ENCODE data around the gene SCAF1. TPM values are rescaled to one million over a fixed set of nuclear protein-coding genes. Genes with fewer than 3 reads are reported as not detected.

The SCAF1 gene
- total and polyA plus RNA-seq, 2 donors: 3.2 to 17.2 TPM

- WGBS: 96% methylated on average over 2 of the region's 2 CpGs
- Histone ChIP-seq H3K27ac (ENCODE audit: low read depth in 1 of 2, low read length in 1 of 2) (no peak overlapping the region), H3K4me3 (ENCODE audit: low read length in 2 of 2) (no peak overlapping the region), H3K4me1 (ENCODE audit: control insufficient read depth in 2 of 2, insufficient read depth in 2 of 2, low read length in 2 of 2) (peaks cover 21 to 42% of the 10 kb centered on the region in 2 donors), H3K9me3 (ENCODE audit: control insufficient read depth in 2 of 2, insufficient read depth in 1 of 2, low read length in 1 of 2) (peaks cover 0 to 2% of the 10 kb centered on the region in 2 donors), H3K36me3 (ENCODE audit: control insufficient read depth in 2 of 2, insufficient read depth in 2 of 2, low read length in 1 of 2) (peaks cover 29 to 30% of the 10 kb centered on the region in 2 donors), H3K27me3 (ENCODE audit: control insufficient read depth in 2 of 2, insufficient read depth in 1 of 2, low read length in 1 of 2) (no peaks in the 10 kb centered on the region)
- DNase-seq (ENCODE audit: low read depth in 6 of 9, low spot score in 9 of 9): no peak
Measured at GRCh38 chr19:49667473-49667872, 25.5 kb downstream of the SCAF1 start.

DNA sequence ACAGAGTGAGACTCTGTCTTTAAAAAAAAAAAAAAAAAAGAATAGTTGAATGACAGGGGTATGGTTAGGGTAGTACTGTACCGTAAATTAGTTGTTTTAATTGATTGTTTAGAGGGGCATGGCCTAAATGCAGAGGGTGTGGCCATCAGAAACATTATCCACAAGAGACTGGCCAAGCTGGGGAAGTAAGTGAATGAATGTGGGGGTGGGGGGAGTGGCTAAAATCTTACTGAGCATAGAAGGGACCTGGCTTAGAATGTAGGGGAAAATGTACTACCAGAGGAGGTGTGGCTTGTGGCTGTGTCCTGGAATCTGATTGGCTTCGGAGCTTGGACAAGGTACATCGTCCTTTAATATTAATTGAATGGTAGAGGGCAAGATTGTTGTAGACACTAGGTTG, 27.5 kb downstream of the SCAF1 start:
- Histone ChIP-seq H3K4me3 (ENCODE audit: low read length in 2 of 2) (no peak overlapping the region), H3K9me3 (ENCODE audit: control insufficient read depth in 2 of 2, insufficient read depth in 1 of 2, low read length in 1 of 2) (peaks cover 0 to 2% of the 10 kb centered on the region in 2 donors), H3K4me1 (ENCODE audit: control insufficient read depth in 2 of 2, insufficient read depth in 2 of 2, low read length in 2 of 2) (peaks cover 12 to 25% of the 10 kb centered on the region in 2 donors), H3K27me3 (ENCODE audit: control insufficient read depth in 2 of 2, insufficient read depth in 1 of 2, low read length in 1 of 2) (no peaks in the 10 kb centered on the region), H3K36me3 (ENCODE audit: control insufficient read depth in 2 of 2, insufficient read depth in 2 of 2, low read length in 1 of 2) (peaks cover 22 to 25% of the 10 kb centered on the region in 2 donors), H3K27ac (ENCODE audit: low read depth in 1 of 2, low read length in 1 of 2) (no peak overlapping the region)
- WGBS: 96% methylated on average over 3 of the region's 3 CpGs
- no peak for DNase-seq (ENCODE audit: low read depth in 6 of 9, low spot score in 9 of 9)

DNA sequence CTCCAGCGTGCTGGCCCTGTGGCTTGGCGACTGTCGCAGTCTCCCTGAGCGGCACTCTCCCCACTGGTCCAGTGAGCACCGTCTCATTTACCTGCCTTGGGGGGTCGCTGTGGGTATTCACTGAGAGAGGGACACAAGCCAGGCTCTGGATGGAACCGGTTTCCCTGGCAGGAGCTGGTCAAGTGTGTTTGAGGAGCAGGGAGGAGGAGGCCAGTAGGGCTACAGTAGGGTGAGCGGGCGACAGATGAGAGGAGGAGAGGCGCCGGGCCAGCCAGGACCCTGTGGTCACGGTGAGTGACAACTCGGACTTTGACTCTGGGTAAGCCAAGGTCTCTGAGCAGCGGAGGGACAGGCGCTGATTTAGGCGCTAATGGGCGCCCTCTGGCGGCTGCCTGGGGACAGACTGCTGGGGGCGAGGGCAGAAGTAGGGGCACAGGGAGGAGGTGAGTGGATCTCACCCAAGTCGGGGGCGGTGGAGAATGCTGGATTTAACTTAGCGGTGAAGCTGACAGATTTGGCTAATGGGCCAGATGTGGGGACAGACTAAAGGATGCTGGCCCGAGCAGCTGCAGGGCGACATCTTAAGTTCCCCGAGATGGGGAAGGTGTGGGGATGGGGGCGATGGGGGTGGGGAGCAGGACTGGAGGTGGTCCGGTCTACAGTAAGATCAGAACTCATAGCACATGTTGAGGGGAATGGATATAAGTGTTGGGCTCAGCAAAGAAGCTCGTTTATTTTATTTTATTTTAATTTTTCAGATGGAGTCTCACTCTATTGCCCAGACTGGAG, 30.3 kb downstream of the SCAF1 start:
- Histone ChIP-seq H3K36me3 (ENCODE audit: control insufficient read depth in 2 of 2, insufficient read depth in 2 of 2, low read length in 1 of 2) (peaks cover 22 to 29% of the 10 kb centered on the region in 2 donors), H3K27ac (ENCODE audit: low read depth in 1 of 2, low read length in 1 of 2) (no peak overlapping the region), H3K9me3 (ENCODE audit: control insufficient read depth in 2 of 2, insufficient read depth in 1 of 2, low read length in 1 of 2) (no peaks in the 10 kb centered on the region), H3K4me3 (ENCODE audit: low read length in 2 of 2) (no peak overlapping the region), H3K27me3 (ENCODE audit: control insufficient read depth in 2 of 2, insufficient read depth in 1 of 2, low read length in 1 of 2) (no peaks in the 10 kb centered on the region), H3K4me1 (ENCODE audit: control insufficient read depth in 2 of 2, insufficient read depth in 2 of 2, low read length in 2 of 2) (peaks cover 4 to 13% of the 10 kb centered on the region in 2 donors)
- 43% methylated on average over 28 of the region's 28 CpGs for WGBS
- DNase-seq (ENCODE audit: low read depth in 6 of 9, low spot score in 9 of 9): peak in 6 of 9 donors; percentile 44 to 79 (median 62)

- Histone ChIP-seq H3K4me1 (ENCODE audit: control insufficient read depth in 2 of 2, insufficient read depth in 2 of 2, low read length in 2 of 2) (peaks cover 15 to 46% of the 10 kb centered on the region in 2 donors), H3K27me3 (ENCODE audit: control insufficient read depth in 2 of 2, insufficient read depth in 1 of 2, low read length in 1 of 2) (no peaks in the 10 kb centered on the region), H3K9me3 (ENCODE audit: control insufficient read depth in 2 of 2, insufficient read depth in 1 of 2, low read length in 1 of 2) (no peaks in the 10 kb centered on the region), H3K27ac (ENCODE audit: low read depth in 1 of 2, low read length in 1 of 2) (peak overlapping the region; percentile 67 to 89), H3K4me3 (ENCODE audit: low read length in 2 of 2) (peak overlapping the region; percentile 91 to 99), H3K36me3 (ENCODE audit: control insufficient read depth in 2 of 2, insufficient read depth in 2 of 2, low read length in 1 of 2) (peaks cover 11 to 14% of the 10 kb centered on the region in 2 donors)
- peak in 3 of 9 donors; percentile 41 to 83 (median 71) for DNase-seq (ENCODE audit: low read depth in 6 of 9, low spot score in 9 of 9)
- WGBS: 2% methylated on average over 27 of the region's 27 CpGs
Measured at GRCh38 chr19:49676136-49676783, 34.3 kb downstream of the SCAF1 start.

DNA sequence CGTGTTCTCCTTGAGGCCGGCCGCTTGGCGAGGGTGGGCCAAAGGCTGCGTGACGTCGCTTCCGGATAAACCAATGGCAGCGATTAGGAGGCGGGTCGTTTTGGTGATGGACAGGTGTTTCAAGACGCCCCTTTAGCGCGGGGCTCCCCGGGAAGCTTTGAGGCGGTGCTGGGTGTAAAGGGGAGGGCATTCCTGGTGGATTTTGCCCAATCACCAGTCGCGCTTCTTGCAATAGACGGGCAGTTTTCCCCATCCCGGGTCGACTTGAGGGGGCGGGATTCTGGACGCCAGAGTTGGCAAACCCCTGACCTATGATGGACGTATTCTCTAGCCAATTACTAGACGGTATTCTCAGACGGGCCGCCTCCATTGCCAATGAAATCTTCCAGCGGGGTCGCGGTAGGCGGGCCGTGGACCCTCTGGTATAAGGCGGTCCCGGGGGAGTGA, 34.8 kb downstream of the SCAF1 start:
- Histone ChIP-seq H3K4me1 (ENCODE audit: control insufficient read depth in 2 of 2, insufficient read depth in 2 of 2, low read length in 2 of 2) (peaks cover 15 to 45% of the 10 kb centered on the region in 2 donors), H3K36me3 (ENCODE audit: control insufficient read depth in 2 of 2, insufficient read depth in 2 of 2, low read length in 1 of 2) (peaks cover 13 to 17% of the 10 kb centered on the region in 2 donors), H3K27ac (ENCODE audit: low read depth in 1 of 2, low read length in 1 of 2) (peak overlapping the region; percentile 92 to 93), H3K9me3 (ENCODE audit: control insufficient read depth in 2 of 2, insufficient read depth in 1 of 2, low read length in 1 of 2) (no peaks in the 10 kb centered on the region), H3K27me3 (ENCODE audit: control insufficient read depth in 2 of 2, insufficient read depth in 1 of 2, low read length in 1 of 2) (no peaks in the 10 kb centered on the region), H3K4me3 (ENCODE audit: low read length in 2 of 2) (peak overlapping the region; percentile 91 to 99)
- DNase-seq (ENCODE audit: low read depth in 6 of 9, low spot score in 9 of 9): peak; percentile 99 to 100 (median 100)
- WGBS: under 1% methylated on average over 34 of the region's 34 CpGs

DNA sequence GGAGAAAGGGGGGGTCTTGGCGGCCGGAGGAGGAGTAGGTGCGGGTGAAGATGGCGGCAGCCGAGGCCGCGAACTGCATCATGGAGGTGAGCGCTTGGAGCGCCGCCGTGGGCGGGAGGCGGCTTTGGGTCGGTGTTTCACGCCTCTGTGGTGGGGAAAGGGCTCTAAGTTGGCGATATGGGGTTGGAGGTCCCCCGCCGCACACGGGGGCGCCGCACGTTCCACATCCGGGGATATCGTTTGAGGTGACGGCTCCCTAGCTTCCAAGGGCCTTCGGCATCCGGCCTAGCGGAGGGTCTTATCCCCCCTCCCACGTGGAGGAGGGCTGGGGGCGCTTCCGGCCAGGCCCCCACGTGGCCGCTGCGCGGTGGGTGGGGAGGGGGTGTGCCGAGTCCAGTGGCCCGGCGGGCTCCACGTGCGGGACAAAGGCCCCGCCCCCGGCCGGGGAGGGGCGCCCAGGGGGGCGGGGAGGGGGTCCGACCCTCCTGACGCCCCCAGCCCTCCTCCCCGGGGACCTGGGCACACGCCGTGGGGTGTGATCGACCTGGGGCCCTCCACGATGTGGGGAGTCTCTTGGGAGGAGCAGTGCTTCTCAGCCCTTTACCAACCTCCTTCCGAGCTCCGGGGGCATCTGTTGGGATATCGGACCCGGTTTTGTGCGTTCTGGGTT, 35.4 kb downstream of the SCAF1 start, which contains the start of gene PRMT1:
Gene PRMT1, plus strand, starts transcription at position 41 of the 670 bp plus-strand sequence. Its CDS starts 10 bp downstream, at position 51.
- peak in 1 of 9 donors; percentile 62 for DNase-seq (ENCODE audit: low read depth in 6 of 9, low spot score in 9 of 9)
- H3K36me3 ChIP-seq (ENCODE audit: control insufficient read depth in 2 of 2, insufficient read depth in 2 of 2, low read length in 1 of 2): peaks cover 13 to 20% of the 10 kb centered on the region in 2 donors
- WGBS: under 1% methylated on average over 57 of the region's 57 CpGs
- peak within 1 kb of the TSS; percentile 91 to 99 for H3K4me3 ChIP-seq (ENCODE audit: low read length in 2 of 2)
- no peaks in the 10 kb centered on the region for H3K9me3 ChIP-seq (ENCODE audit: control insufficient read depth in 2 of 2, insufficient read depth in 1 of 2, low read length in 1 of 2)
- H3K27me3 ChIP-seq (ENCODE audit: control insufficient read depth in 2 of 2, insufficient read depth in 1 of 2, low read length in 1 of 2): no peaks in the 10 kb centered on the region
- H3K27ac ChIP-seq (ENCODE audit: low read depth in 1 of 2, low read length in 1 of 2): peak within 1 kb of the TSS; percentile 92 to 93
- H3K4me1 ChIP-seq (ENCODE audit: control insufficient read depth in 2 of 2, insufficient read depth in 2 of 2, low read length in 2 of 2): peaks cover 15 to 39% of the 10 kb centered on the region in 2 donors

DNA sequence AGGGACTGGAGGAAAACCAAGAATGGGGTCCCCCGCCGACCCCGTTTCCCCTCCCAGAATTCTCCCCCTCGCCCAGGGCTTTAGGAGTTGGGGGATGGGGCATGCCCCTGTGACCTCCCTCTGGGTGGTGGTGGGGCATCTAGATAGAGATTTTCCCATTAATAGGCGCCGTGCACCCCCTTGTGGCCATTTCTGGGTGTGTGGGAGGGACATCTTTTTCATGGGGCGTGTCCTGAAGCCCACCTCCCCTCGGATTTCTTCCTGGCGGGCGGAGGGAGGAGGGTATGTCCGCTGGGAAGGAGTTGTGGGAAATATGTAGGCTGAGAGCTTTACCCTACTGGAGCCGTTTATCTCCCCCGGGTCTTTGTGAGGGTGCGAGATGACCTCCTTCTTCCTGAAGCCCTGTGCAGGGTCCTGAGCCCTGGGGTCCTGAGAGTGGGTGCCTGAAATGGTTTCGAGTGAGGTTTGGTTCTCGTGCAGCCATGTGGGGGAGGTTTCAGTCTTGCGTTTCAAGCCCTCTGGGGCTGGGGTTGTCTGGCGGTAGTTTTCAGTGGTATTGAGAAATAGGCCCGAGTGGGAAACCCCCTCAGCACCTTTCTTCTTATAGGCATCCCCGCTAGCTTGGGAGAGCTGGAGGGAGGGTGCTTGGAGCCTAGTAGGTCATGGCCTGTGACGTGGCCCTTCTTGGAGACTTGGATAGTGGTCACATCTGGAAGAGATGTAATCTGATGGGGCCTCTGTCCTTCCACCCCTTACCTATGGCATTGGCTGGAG, 36.1 kb downstream of the SCAF1 start:
- peaks cover 15 to 38% of the 10 kb centered on the region in 2 donors for H3K4me1 ChIP-seq (ENCODE audit: control insufficient read depth in 2 of 2, insufficient read depth in 2 of 2, low read length in 2 of 2)
- H3K27me3 ChIP-seq (ENCODE audit: control insufficient read depth in 2 of 2, insufficient read depth in 1 of 2, low read length in 1 of 2): no peaks in the 10 kb centered on the region
- 10% methylated on average over 21 of the region's 21 CpGs for WGBS
- peaks cover 19 to 20% of the 10 kb centered on the region in 2 donors for H3K36me3 ChIP-seq (ENCODE audit: control insufficient read depth in 2 of 2, insufficient read depth in 2 of 2, low read length in 1 of 2)
- no peaks in the 10 kb centered on the region for H3K9me3 ChIP-seq (ENCODE audit: control insufficient read depth in 2 of 2, insufficient read depth in 1 of 2, low read length in 1 of 2)
- peak in 7 of 9 donors; percentile 44 to 83 (median 64) for DNase-seq (ENCODE audit: low read depth in 6 of 9, low spot score in 9 of 9)
- H3K27ac ChIP-seq (ENCODE audit: low read depth in 1 of 2, low read length in 1 of 2): peak overlapping the region; percentile 92 to 93
- peak overlapping the region; percentile 91 to 99 for H3K4me3 ChIP-seq (ENCODE audit: low read length in 2 of 2)

- DNase-seq (ENCODE audit: low read depth in 6 of 9, low spot score in 9 of 9): no peak
- WGBS: 90% methylated on average over 12 of the region's 12 CpGs
Measured at GRCh38 chr19:49678985-49679770, 37.2 kb downstream of the SCAF1 start.

More at GRCh38 chr19:49678985-49679770, 37.2 kb downstream of the SCAF1 start:
- H3K27me3 ChIP-seq (ENCODE audit: control insufficient read depth in 2 of 2, insufficient read depth in 1 of 2, low read length in 1 of 2): no peaks in the 10 kb centered on the region
- peaks cover 15 to 38% of the 10 kb centered on the region in 2 donors for H3K4me1 ChIP-seq (ENCODE audit: control insufficient read depth in 2 of 2, insufficient read depth in 2 of 2, low read length in 2 of 2)
- no peaks in the 10 kb centered on the region for H3K9me3 ChIP-seq (ENCODE audit: control insufficient read depth in 2 of 2, insufficient read depth in 1 of 2, low read length in 1 of 2)
- no peak overlapping the region for H3K4me3 ChIP-seq (ENCODE audit: low read length in 2 of 2)
- H3K27ac ChIP-seq (ENCODE audit: low read depth in 1 of 2, low read length in 1 of 2): no peak overlapping the region
- peaks cover 27 to 28% of the 10 kb centered on the region in 2 donors for H3K36me3 ChIP-seq (ENCODE audit: control insufficient read depth in 2 of 2, insufficient read depth in 2 of 2, low read length in 1 of 2)

Data from thymus (tissue), 11 donors.